GM12878 (cell line): ENCODE results near the gene LDLRAD3. TPM values are rescaled to one million over a fixed set of nuclear protein-coding genes. Genes with fewer than 3 reads are reported as not detected.

Experiments used
- ATAC-seq: fragments of 200-7000 bp; cut with Tn5 transposase; 3 replicates; pipeline ENCODE4 v1.9.1; 2020; ENCODE audit warnings: mild to moderate bottlenecking, moderate library complexity
- BruUV-seq: library from RNA; stranded (reverse); fragments of 400-500 nt; replicated peaks from 2 replicates; lab custom pipeline; 2021; lab: Mats Ljungman, UMichigan
- CTCF ChIA-PET: fragments of 300-600 bp; sonication (Branson Sonifier 250); formaldehyde crosslinking; extraction: SDS; loops from one replicate; lab custom pipeline; 2021; ENCODE audit warnings: inconsistent platforms; lab: Yijun Ruan, JAX
- POLR2A ChIA-PET: fragments of 350-600 bp; formaldehyde crosslinking; extraction: SDS; loops from one replicate; lab custom pipeline; 2021; ENCODE audit warnings: inconsistent platforms; lab: Charles Lee
- RAD21 ChIA-PET: fragments of 300-600 bp; sonication (Branson Sonifier 250); formaldehyde crosslinking; loops from one replicate; lab custom pipeline; 2023; ENCODE audit warnings: antibody characterized with exemption; ENCODE audit not compliant: unreplicated experiment; lab: Charles Lee
- SMC1A ChIA-PET: fragments of 300-600 bp; sonication (Branson Sonifier 250); formaldehyde crosslinking; loops from one replicate; lab custom pipeline; 2023; ENCODE audit not compliant: unreplicated experiment, uncharacterized antibody; lab: Charles Lee
- DNase-seq: peaks from one replicate; pipeline ENCODE4 v3.0.0-alpha.2; 2011; ENCODE audit warnings: low read depth, low spot score
- FAIRE-seq: peaks from 3 replicates; lab custom pipeline; 2011; peaks lifted over from hg19 to GRCh38; lab: Jason Lieb, UNC
- H2AFZ ChIP-seq: 2 replicates; pipeline ENCODE4 v1.6.0; 2011; ENCODE audit warnings: low read depth, low read length, control low read depth; ENCODE audit not compliant: control insufficient read depth
- H3K27ac ChIP-seq: 2 replicates; pipeline ENCODE4 v1.5.1; 2011; ENCODE audit warnings: control low read depth; ENCODE audit not compliant: control insufficient read depth, insufficient read depth
- H3K27me3 ChIP-seq, 2 experiments: replicated peaks in 1 of 2; 2 replicates each; pipeline versions ENCODE4 v1.6.0 to v1.6.1; 2011; ENCODE audit warnings: low read length in 1 of 2; ENCODE audit not compliant: control insufficient read depth in 2 of 2, insufficient read depth in 2 of 2
- H3K36me3 ChIP-seq, 2 experiments: 2 replicates each; pipeline ENCODE4 v1.5.1; 2011; ENCODE audit warnings: low read length in 1 of 2; ENCODE audit not compliant: control insufficient read depth in 2 of 2, insufficient read depth in 2 of 2
- H3K4me1 ChIP-seq: 2 replicates; pipeline ENCODE4 v1.6.1; 2011; ENCODE audit warnings: mild to moderate bottlenecking, low read length, moderate library complexity, mixed read lengths; ENCODE audit not compliant: control insufficient read depth, insufficient read depth
- H3K4me2 ChIP-seq: 2 replicates; pipeline ENCODE4 v1.6.0; 2011; ENCODE audit warnings: control low read depth; ENCODE audit not compliant: control insufficient read depth, insufficient read depth
- H3K4me3 ChIP-seq: fragments of 200-600 bp; sonication (generic); 2 replicates; pipeline ENCODE4 v1.5.1; 2016
- H3K79me2 ChIP-seq: 2 replicates; pipeline ENCODE4 v1.6.0; 2011; ENCODE audit warnings: low read length; ENCODE audit not compliant: control insufficient read depth, insufficient read depth
- H3K9ac ChIP-seq: 2 replicates; pipeline ENCODE4 v1.8.0; 2011; ENCODE audit warnings: low read length, control low read depth, mixed read lengths; ENCODE audit not compliant: control insufficient read depth, insufficient read depth
- H3K9me3 ChIP-seq: replicated peaks from 3 replicates; pipeline ENCODE4 v1.5.1; 2011; ENCODE audit warnings: mild to moderate bottlenecking, low read length; ENCODE audit not compliant: control insufficient read depth, insufficient read depth
- H4K20me1 ChIP-seq: 2 replicates; pipeline ENCODE4 v1.6.0; 2011; ENCODE audit not compliant: control insufficient read depth, insufficient read depth
- MYB ChIP-seq: fragments of 150-350 bp; IDR thresholded peaks from 2 replicates; pipeline ENCODE4 v1.6.1; 2014; ENCODE audit warnings: mild to moderate bottlenecking, low read depth, low read length, borderline replicate concordance
- SPI1 ChIP-seq: IDR thresholded peaks from 2 replicates; pipeline ENCODE4 v1.6.1; 2011; ENCODE audit warnings: low read depth, mild to moderate bottlenecking, low read length, moderate library complexity, borderline replicate concordance; ENCODE audit not compliant: insufficient read depth
- YY1 ChIP-seq: IDR thresholded peaks from 2 replicates; pipeline ENCODE4 v1.6.1; 2011; ENCODE audit warnings: low read depth, mild to moderate bottlenecking, low read length
- WGBS: methylation state at CpG from one replicate; pipeline ENCODE4 v1.1.6; 2016; ENCODE audit warnings: low lambda C conversion rate; ENCODE audit not compliant: insufficient replicate concordance, insufficient coverage; ENCODE audit errors: missing lambda C conversion rate; 5-methylcytosine and 5-hydroxymethylcytosine counted together
- in situ Hi-C: fragments of 300-500 bp; cut with MboI; formaldehyde crosslinking; loops from 9 replicates; pipeline ENCODE4 v1.14.3; 2018; ENCODE audit warnings: mixed read lengths
- intact Hi-C: fragments of 100-400 bp; cut with micrococcal nuclease; formaldehyde crosslinking; loops from one replicate; pipeline ENCODE4 v1.14.2; 2022; ENCODE audit not compliant: unreplicated experiment
- polyA plus RNA-seq, 11 experiments: library from polyadenylated mRNA; depleted of rRNA in 4 of 11; unstranded in 6 of 11; stranded (reverse) in 5 of 11; fragments of >200 nt; fragmentation: Nextera tagmentation in 4 of 11; fragmentation: Illumina TruSeq in 1 of 11; extraction: Ambion mirVana in 4 of 11; extraction: Trizol in 1 of 11; gene quantifications; 1 replicate in 1 of 11; 2 replicates in 10 of 11; pipeline versions ENCODE4 v1.2.1 to v1.2.3, GENCODE V29; 2011 to 2016; ENCODE audit warnings: inconsistent platforms in 2 of 11, missing spikeins in 2 of 11, low read depth in 1 of 11
- total RNA-seq, 4 experiments: library from RNA; depleted of rRNA in 3 of 4; stranded (reverse); fragments of >200 nt in 3 of 4; fragmentation: Illumina TruSeq in 1 of 4; extraction: Trizol in 1 of 4; gene quantifications; 2 replicates each; pipeline versions ENCODE4 v1.2.1 to v1.2.3, GENCODE V29; 2013 to 2021
- TF ChIP-seq, protein P1 (sequence below): fragments of 450-650 bp; IDR thresholded peaks from 2 replicates; pipeline ENCODE4 v1.6.1; 2016; ENCODE audit warnings: mild to moderate bottlenecking
- TF ChIP-seq, protein P2 (sequence below): IDR thresholded peaks from 2 replicates; pipeline ENCODE4 v1.6.1; 2011; ENCODE audit warnings: mild to moderate bottlenecking, low read depth, low read length, moderate library complexity; ENCODE audit not compliant: insufficient replicate concordance

Gene LDLRAD3
- total and polyA plus RNA-seq, 10 of the 15 experiments (the other 5 are each of a cell fraction or from before 2014, with no cell fraction given): 2.5 to 17.2 (median 10.7) TPM

DNA sequence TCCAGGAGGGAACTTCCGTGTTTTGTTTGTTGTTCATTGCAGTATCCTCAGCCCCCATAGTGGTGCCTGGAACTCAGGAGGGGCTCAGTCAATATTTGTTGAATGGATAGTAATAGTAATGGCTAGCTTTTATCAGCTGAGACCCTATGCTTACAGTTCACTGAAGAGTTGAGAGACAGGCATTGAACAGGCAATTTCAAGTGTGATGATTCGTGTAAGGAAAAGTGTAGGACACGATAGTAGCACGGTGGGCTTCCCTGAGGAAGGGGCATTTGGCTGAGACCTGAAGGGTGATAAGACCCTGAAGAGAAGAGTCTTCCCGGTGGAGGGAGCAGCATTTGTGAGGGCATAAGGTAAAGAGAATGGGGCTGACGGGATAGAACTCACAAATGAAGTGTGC is 186.1 kb downstream of the LDLRAD3 start:
- ChIA-PET SMC1A (interaction anchor here (1.2 to 5.7 kb wide), 4 partner anchors 87 to 310 kb away, joined by 3 to 58 read pairs (median 14); no protein-coding TSS in a partner anchor), RAD21 (interaction anchor here (0.8 to 4.0 kb wide), 4 partner anchors 58 to 329 kb away, joined by 3 to 66 read pairs (median 6); no protein-coding TSS in a partner anchor), CTCF (interaction anchor here (0.8 to 6.3 kb wide), 13 partner anchors 12 to 519 kb away, joined by 3 to 82 read pairs (median 5); no protein-coding TSS in a partner anchor), POLR2A (no interaction called here)
- intact Hi-C loops: loop anchor here (5.0 to 10.0 kb wide), 3 partner anchors 88 to 365 kb away; no protein-coding TSS in a partner anchor
- H3K4me3 ChIP-seq: no peak overlapping the region
- no TSS peak for BruUV-seq
- DNase-seq: no peak
- WGBS: 24% methylated on average over 6 of the region's 6 CpGs
- ATAC-seq: no peak
- H3K79me2 ChIP-seq: no peaks in the 10 kb centered on the region
- no peaks in the 10 kb centered on the region for H3K9me3 ChIP-seq
- no peaks in the 10 kb centered on the region for H3K36me3 ChIP-seq
- FAIRE-seq: no peak
- H3K27ac ChIP-seq: no peak overlapping the region
- in situ Hi-C loops: no loop called here
- H3K27me3 ChIP-seq: peaks cover 0 to 2% of the 10 kb centered on the region in 2 experiments; a peak in 2 of 4 replicates
- H3K4me2 ChIP-seq: no peak overlapping the region
- no peaks in the 10 kb centered on the region for H4K20me1 ChIP-seq
- H3K4me1 ChIP-seq: no peaks in the 10 kb centered on the region
- H3K9ac ChIP-seq: no peak overlapping the region
- TF ChIP-seq SPI1 (no peak), YY1 (no peak), MYB (no peak)
- TF ChIP-seq, protein P1, sequence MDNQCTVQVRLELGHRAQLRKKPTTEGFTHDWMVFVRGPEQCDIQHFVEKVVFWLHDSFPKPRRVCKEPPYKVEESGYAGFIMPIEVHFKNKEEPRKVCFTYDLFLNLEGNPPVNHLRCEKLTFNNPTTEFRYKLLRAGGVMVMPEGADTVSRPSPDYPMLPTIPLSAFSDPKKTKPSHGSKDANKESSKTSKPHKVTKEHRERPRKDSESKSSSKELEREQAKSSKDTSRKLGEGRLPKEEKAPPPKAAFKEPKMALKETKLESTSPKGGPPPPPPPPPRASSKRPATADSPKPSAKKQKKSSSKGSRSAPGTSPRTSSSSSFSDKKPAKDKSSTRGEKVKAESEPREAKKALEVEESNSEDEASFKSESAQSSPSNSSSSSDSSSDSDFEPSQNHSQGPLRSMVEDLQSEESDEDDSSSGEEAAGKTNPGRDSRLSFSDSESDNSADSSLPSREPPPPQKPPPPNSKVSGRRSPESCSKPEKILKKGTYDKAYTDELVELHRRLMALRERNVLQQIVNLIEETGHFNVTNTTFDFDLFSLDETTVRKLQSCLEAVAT: no peak
- TF ChIP-seq, protein P2, sequence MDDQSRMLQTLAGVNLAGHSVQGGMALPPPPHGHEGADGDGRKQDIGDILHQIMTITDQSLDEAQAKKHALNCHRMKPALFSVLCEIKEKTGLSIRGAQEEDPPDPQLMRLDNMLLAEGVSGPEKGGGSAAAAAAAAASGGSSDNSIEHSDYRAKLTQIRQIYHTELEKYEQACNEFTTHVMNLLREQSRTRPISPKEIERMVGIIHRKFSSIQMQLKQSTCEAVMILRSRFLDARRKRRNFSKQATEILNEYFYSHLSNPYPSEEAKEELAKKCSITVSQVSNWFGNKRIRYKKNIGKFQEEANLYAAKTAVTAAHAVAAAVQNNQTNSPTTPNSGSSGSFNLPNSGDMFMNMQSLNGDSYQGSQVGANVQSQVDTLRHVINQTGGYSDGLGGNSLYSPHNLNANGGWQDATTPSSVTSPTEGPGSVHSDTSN: no peak
- no peak overlapping the region for H2AFZ ChIP-seq
